NT2/D1 (cell line): Measurements from ENCODE around the gene PRF1.

Experiments
- SUZ12 ChIP-seq: IDR thresholded peaks from 2 replicates; pipeline ENCODE4 v1.6.1; 2011; ENCODE audit not compliant: insufficient read length, insufficient read depth; ENCODE audit errors: extremely low read depth
- YY1 ChIP-seq: IDR thresholded peaks from 2 replicates; pipeline ENCODE4 v1.6.1; 2011; ENCODE audit not compliant: insufficient read length, insufficient read depth

GRCh38 chr10:70584366-70584765 is 18.2 kb downstream of the PRF1 start:
- TF ChIP-seq YY1 (no peak), SUZ12 (no peak)
